GM12878 (cell line): ENCODE results near the gene NAALADL2. TPM values are rescaled to one million over a fixed set of nuclear protein-coding genes. Genes with fewer than 3 reads are reported as not detected.

Experiments
- CREB1 ChIP-seq: IDR thresholded peaks from 2 replicates; pipeline ENCODE4 v1.6.1; 2012; ENCODE audit warnings: low read depth, mild to moderate bottlenecking, inconsistent platforms
- CREM ChIP-seq: IDR thresholded peaks from 2 replicates; pipeline ENCODE4 v1.6.1; 2014; ENCODE audit warnings: antibody characterized with exemption, low read depth
- FOXK2 ChIP-seq: fragments of 450-650 bp; IDR thresholded peaks from 2 replicates; pipeline ENCODE4 v1.6.1; 2017; ENCODE audit warnings: mild to moderate bottlenecking, moderate library complexity
- FOXM1 ChIP-seq: IDR thresholded peaks from 2 replicates; pipeline ENCODE4 v1.6.1; 2012; ENCODE audit warnings: low read depth, mild to moderate bottlenecking, inconsistent platforms, low read length, moderate library complexity
- HDAC2 ChIP-seq: fragments of 200-600 bp; sonication (generic); IDR thresholded peaks from 2 replicates; pipeline ENCODE4 v1.6.1; 2017
- IRF4 ChIP-seq: IDR thresholded peaks from 2 replicates; pipeline ENCODE4 v1.6.1; 2011; ENCODE audit warnings: low read depth, low read length
- JUNB ChIP-seq: IDR thresholded peaks from 2 replicates; pipeline ENCODE4 v1.6.1; 2016; ENCODE audit warnings: antibody characterized with exemption, mild to moderate bottlenecking
- MEF2B ChIP-seq: fragments of 450-650 bp; IDR thresholded peaks from 2 replicates; pipeline ENCODE4 v1.6.1; 2018; ENCODE audit warnings: mild to moderate bottlenecking, moderate library complexity; ENCODE audit not compliant: partially characterized antibody, poor library complexity, severe bottlenecking
- NBN ChIP-seq: fragments of 450-650 bp; IDR thresholded peaks from 2 replicates; pipeline ENCODE4 v1.6.1; 2016
- NFXL1 ChIP-seq: fragments of 450-650 bp; IDR thresholded peaks from 2 replicates; pipeline ENCODE4 v1.6.1; 2017; ENCODE audit warnings: antibody characterized with exemption, mild to moderate bottlenecking, borderline replicate concordance
- NFYB ChIP-seq: IDR thresholded peaks from 2 replicates; pipeline ENCODE4 v1.6.1; 2011; ENCODE audit warnings: low read depth, mild to moderate bottlenecking, low read length, improper control_type of control experiment, moderate library complexity; ENCODE audit not compliant: insufficient read depth
- PML ChIP-seq: IDR thresholded peaks from 2 replicates; pipeline ENCODE4 v1.6.1; 2012; ENCODE audit warnings: low read length, inconsistent platforms
- RCOR1 ChIP-seq: conservative IDR thresholded peaks from 2 replicates; pipeline ENCODE4 v1.6.1; 2012; ENCODE audit warnings: low read depth, low read length, improper control_type of control experiment
- RFX5 ChIP-seq: IDR thresholded peaks from 2 replicates; pipeline ENCODE4 v1.6.1; 2011; ENCODE audit warnings: low read depth, low read length, improper control_type of control experiment
- SREBF1 ChIP-seq: IDR thresholded peaks from 2 replicates; pipeline ENCODE4 v1.6.1; 2012; ENCODE audit warnings: mild to moderate bottlenecking, low read length
- SRF ChIP-seq, 2 experiments: IDR thresholded peaks; 2 replicates each; pipeline ENCODE4 v1.6.1; 2011; ENCODE audit warnings: low read depth in 2 of 2, low read length in 2 of 2, mild to moderate bottlenecking in 1 of 2, moderate library complexity in 1 of 2
- SUPT20H ChIP-seq: IDR thresholded peaks from 2 replicates; pipeline ENCODE4 v1.6.1; 2011; ENCODE audit warnings: low read depth, mild to moderate bottlenecking, low read length, moderate library complexity, borderline replicate concordance; ENCODE audit not compliant: control insufficient read depth
- WRNIP1 ChIP-seq: IDR thresholded peaks from 2 replicates; pipeline ENCODE4 v1.6.1; 2011; ENCODE audit warnings: low read depth, low read length, improper control_type of control experiment, borderline replicate concordance
- ZNF207 ChIP-seq: fragments of 450-650 bp; IDR thresholded peaks from 2 replicates; pipeline ENCODE4 v1.6.1; 2014; ENCODE audit warnings: antibody characterized with exemption, mild to moderate bottlenecking, borderline replicate concordance
- ZNF217 ChIP-seq: fragments of 450-650 bp; IDR thresholded peaks from 2 replicates; pipeline ENCODE4 v1.6.1; 2017; ENCODE audit warnings: antibody characterized with exemption, mild to moderate bottlenecking
- ZNF384 ChIP-seq: IDR thresholded peaks from 2 replicates; pipeline ENCODE4 v1.6.1; 2012; ENCODE audit warnings: low read depth, mild to moderate bottlenecking, low read length, improper control_type of control experiment, borderline replicate concordance
- ZZZ3 ChIP-seq: IDR thresholded peaks from 2 replicates; pipeline ENCODE4 v1.6.1; 2011; ENCODE audit warnings: low read depth; ENCODE audit not compliant: control insufficient read depth, insufficient read length
- polyA plus RNA-seq, 11 experiments: library from polyadenylated mRNA; depleted of rRNA in 4 of 11; unstranded in 6 of 11; stranded (reverse) in 5 of 11; fragments of >200 nt; fragmentation: Nextera tagmentation in 4 of 11; fragmentation: Illumina TruSeq in 1 of 11; extraction: Ambion mirVana in 4 of 11; extraction: Trizol in 1 of 11; gene quantifications; 1 replicate in 1 of 11; 2 replicates in 10 of 11; pipeline versions ENCODE4 v1.2.1 to v1.2.3, GENCODE V29; 2011 to 2016; ENCODE audit warnings: inconsistent platforms in 2 of 11, missing spikeins in 2 of 11, low read depth in 1 of 11
- total RNA-seq, 4 experiments: library from RNA; depleted of rRNA in 3 of 4; stranded (reverse); fragments of >200 nt in 3 of 4; fragmentation: Illumina TruSeq in 1 of 4; extraction: Trizol in 1 of 4; gene quantifications; 2 replicates each; pipeline versions ENCODE4 v1.2.1 to v1.2.3, GENCODE V29; 2013 to 2021
- TF ChIP-seq, protein P1 (sequence below): fragments of 450-650 bp; IDR thresholded peaks from 2 replicates; pipeline ENCODE4 v1.6.1; 2017; ENCODE audit warnings: mild to moderate bottlenecking, moderate library complexity
- TF ChIP-seq, protein P2 (sequence below): IDR thresholded peaks from 2 replicates; pipeline ENCODE4 v1.6.1; 2012; ENCODE audit warnings: improper control_type of control experiment, low read depth, low read length; ENCODE audit not compliant: insufficient replicate concordance
- TF ChIP-seq, protein P3 (sequence below): IDR thresholded peaks from 2 replicates; pipeline ENCODE4 v1.6.1; 2012; ENCODE audit warnings: low read depth, low read length, improper control_type of control experiment

NAALADL2 gene
- total and polyA plus RNA-seq, 10 of the 15 experiments (the other 5 are each of a cell fraction or from before 2014, with no cell fraction given): 0.06 to 10.8 (median 0.46) TPM

DNA sequence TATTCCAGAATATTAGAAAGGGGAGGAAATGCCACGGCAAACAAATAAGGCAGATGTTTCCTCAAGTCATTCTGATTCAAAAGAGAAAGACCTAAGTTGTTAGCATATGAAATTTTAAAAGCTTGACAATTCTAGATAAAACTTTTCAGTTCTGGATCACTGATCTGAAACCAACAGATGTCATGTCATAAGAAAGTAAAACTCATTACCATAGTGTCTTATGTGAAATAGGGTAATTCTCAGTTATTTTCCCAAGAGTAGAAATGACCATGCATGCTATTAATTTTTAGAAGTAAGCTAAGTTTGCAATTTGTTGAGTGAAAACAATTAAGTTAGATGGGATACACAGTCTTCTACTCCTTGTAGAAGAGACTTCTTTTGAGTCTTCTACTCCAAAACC, 630.3 kb downstream of the NAALADL2 start (continued):
- TF ChIP-seq CREB1: no peak
- TF ChIP-seq ZNF207: no peak
- TF ChIP-seq SUPT20H: no peak
- peak; percentile 83 for TF ChIP-seq JUNB
- TF ChIP-seq RFX5: no peak
- no peak for TF ChIP-seq WRNIP1
- no peak for TF ChIP-seq FOXK2
- TF ChIP-seq, protein P1, sequence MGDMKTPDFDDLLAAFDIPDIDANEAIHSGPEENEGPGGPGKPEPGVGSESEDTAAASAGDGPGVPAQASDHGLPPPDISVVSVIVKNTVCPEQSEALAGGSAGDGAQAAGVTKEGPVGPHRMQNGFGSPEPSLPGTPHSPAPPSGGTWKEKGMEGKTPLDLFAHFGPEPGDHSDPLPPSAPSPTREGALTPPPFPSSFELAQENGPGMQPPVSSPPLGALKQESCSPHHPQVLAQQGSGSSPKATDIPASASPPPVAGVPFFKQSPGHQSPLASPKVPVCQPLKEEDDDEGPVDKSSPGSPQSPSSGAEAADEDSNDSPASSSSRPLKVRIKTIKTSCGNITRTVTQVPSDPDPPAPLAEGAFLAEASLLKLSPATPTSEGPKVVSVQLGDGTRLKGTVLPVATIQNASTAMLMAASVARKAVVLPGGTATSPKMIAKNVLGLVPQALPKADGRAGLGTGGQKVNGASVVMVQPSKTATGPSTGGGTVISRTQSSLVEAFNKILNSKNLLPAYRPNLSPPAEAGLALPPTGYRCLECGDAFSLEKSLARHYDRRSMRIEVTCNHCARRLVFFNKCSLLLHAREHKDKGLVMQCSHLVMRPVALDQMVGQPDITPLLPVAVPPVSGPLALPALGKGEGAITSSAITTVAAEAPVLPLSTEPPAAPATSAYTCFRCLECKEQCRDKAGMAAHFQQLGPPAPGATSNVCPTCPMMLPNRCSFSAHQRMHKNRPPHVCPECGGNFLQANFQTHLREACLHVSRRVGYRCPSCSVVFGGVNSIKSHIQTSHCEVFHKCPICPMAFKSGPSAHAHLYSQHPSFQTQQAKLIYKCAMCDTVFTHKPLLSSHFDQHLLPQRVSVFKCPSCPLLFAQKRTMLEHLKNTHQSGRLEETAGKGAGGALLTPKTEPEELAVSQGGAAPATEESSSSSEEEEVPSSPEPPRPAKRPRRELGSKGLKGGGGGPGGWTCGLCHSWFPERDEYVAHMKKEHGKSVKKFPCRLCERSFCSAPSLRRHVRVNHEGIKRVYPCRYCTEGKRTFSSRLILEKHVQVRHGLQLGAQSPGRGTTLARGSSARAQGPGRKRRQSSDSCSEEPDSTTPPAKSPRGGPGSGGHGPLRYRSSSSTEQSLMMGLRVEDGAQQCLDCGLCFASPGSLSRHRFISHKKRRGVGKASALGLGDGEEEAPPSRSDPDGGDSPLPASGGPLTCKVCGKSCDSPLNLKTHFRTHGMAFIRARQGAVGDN: no peak
- no peak for TF ChIP-seq ZNF384
- no peak for TF ChIP-seq SRF (IDR thresholded peaks at IDR 0.05; ENCODE audit: low read depth in 2 of 2, low read length in 2 of 2)
- no peak for TF ChIP-seq HDAC2
- TF ChIP-seq NBN: no peak
- TF ChIP-seq MEF2B: peak; percentile 37
- no peak for TF ChIP-seq NFYB
- TF ChIP-seq, protein P2, sequence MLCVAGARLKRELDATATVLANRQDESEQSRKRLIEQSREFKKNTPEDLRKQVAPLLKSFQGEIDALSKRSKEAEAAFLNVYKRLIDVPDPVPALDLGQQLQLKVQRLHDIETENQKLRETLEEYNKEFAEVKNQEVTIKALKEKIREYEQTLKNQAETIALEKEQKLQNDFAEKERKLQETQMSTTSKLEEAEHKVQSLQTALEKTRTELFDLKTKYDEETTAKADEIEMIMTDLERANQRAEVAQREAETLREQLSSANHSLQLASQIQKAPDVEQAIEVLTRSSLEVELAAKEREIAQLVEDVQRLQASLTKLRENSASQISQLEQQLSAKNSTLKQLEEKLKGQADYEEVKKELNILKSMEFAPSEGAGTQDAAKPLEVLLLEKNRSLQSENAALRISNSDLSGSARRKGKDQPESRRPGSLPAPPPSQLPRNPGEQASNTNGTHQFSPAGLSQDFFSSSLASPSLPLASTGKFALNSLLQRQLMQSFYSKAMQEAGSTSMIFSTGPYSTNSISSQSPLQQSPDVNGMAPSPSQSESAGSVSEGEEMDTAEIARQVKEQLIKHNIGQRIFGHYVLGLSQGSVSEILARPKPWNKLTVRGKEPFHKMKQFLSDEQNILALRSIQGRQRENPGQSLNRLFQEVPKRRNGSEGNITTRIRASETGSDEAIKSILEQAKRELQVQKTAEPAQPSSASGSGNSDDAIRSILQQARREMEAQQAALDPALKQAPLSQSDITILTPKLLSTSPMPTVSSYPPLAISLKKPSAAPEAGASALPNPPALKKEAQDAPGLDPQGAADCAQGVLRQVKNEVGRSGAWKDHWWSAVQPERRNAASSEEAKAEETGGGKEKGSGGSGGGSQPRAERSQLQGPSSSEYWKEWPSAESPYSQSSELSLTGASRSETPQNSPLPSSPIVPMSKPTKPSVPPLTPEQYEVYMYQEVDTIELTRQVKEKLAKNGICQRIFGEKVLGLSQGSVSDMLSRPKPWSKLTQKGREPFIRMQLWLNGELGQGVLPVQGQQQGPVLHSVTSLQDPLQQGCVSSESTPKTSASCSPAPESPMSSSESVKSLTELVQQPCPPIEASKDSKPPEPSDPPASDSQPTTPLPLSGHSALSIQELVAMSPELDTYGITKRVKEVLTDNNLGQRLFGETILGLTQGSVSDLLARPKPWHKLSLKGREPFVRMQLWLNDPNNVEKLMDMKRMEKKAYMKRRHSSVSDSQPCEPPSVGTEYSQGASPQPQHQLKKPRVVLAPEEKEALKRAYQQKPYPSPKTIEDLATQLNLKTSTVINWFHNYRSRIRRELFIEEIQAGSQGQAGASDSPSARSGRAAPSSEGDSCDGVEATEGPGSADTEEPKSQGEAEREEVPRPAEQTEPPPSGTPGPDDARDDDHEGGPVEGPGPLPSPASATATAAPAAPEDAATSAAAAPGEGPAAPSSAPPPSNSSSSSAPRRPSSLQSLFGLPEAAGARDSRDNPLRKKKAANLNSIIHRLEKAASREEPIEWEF: no peak
- TF ChIP-seq IRF4: 0 out of 2 replicates have a peak, but pooled peaks have one; percentile 17
- peak; percentile 38; the same call in 1 of the 2 replicates for TF ChIP-seq CREM
- TF ChIP-seq SREBF1: no peak; the same call in 1 of the 2 replicates
- TF ChIP-seq RCOR1: no peak
- TF ChIP-seq PML: no peak
- no peak for TF ChIP-seq NFXL1
- TF ChIP-seq ZNF217: peak; percentile 95
- TF ChIP-seq ZZZ3: no peak
- TF ChIP-seq FOXM1: peak; percentile 52; the same call in 1 of the 2 replicates
- TF ChIP-seq, protein P3, sequence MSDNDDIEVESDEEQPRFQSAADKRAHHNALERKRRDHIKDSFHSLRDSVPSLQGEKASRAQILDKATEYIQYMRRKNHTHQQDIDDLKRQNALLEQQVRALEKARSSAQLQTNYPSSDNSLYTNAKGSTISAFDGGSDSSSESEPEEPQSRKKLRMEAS: no peak
